GM18873 (cell line): ENCODE measurements around the gene SLC10A7.

Experiments
- ATAC-seq: cut with Tn5 transposase; IDR thresholded peaks from one replicate; pipeline ENCODE4 v1.9.1; 2021; ENCODE audit warnings: mild to moderate bottlenecking, moderate library complexity, moderate number of reproducible peaks; ENCODE audit not compliant: unreplicated experiment, low FRiP score

The SLC10A7 gene

DNA sequence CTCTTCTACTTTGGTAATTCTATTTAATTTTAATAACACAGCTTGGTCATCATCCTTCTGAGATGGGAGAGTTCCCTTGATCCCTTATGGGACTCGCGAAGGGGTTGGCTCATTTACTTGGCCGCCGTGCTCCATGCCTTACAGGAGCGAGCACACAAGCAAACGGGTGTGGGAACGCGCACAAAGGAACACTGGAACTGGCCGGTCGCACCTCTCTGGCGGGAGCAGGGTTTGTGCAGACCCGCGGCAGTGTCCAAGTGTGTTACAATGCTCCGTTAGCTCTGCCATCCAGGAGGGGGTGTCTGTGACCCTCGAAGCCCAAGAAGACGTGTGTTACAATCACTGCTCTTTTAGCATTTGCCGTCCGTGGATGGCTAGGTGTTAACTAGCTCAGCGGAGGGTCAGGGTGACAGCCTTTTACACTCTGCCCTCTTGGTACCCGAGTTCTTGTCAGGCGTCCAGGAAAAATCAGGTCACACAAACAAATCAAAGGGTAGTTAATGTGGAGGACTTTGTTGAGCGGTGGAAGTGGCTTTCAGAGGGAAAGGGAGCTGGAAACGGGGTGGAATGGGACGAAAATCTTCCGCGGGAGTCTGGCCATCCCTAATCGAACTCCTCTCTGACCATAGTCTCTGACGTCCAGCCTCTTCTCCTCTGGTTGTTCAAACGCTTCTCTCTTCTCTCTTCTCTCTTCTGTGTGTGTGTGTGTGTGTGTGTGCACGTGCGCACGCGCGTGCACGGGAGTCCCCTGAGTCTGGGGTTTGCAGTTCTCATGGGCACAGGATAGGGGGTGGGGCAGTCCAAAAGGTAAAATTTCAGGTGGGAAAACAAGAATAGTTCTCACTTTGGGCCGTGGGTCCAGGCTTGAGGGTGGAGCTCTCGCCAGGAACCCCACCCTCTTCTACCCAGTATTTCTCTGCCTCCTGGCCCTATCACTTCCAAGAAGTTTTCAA, 76.3 kb downstream of the SLC10A7 start:
- no peak for ATAC-seq

DNA sequence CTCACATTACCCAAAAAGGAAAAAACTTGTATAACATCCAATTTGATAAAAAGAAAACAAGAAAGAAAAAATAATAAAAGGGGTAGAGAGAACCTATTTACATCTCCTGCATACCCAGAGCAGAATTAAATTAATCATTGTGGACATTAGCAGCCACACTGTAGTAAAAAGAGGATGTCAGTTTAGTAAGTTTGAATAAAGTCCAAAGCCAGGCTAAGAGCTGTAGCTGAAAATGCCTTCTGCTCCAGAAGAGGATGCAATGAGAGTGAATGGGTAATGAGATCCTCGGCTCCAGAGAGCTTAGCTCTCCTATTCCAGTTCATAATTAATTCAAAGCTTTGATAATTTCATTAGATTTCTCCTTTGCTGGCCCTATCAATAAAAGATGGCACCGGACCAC, 78.2 kb downstream of the SLC10A7 start:
- no peak for ATAC-seq

- ATAC-seq = no peak
These were observed 78.9 kb downstream of the SLC10A7 start for GRCh38 chr4:146442801-146443200.

GRCh38 chr4:146439999-146440398, 81.7 kb downstream of the SLC10A7 start:
- ATAC-seq = no peak

DNA sequence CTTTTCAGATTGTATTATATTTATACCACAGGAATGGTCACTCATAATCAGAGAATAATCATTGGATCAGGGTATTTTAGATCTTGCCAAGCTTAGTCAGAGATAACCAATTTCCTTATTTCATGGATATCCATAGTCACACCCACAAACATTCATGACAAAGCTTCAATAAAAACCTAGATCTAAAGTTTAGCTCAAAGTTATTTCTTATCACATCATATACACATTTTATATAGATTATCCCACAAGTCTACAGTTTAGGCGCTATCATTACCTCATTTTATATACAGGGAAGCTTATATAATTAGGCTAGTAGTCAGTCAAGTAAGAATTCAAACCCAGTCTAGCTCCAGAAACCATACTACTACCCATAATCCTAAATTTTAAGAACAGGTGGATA, 82.3 kb downstream of the SLC10A7 start:
- no peak for ATAC-seq

DNA sequence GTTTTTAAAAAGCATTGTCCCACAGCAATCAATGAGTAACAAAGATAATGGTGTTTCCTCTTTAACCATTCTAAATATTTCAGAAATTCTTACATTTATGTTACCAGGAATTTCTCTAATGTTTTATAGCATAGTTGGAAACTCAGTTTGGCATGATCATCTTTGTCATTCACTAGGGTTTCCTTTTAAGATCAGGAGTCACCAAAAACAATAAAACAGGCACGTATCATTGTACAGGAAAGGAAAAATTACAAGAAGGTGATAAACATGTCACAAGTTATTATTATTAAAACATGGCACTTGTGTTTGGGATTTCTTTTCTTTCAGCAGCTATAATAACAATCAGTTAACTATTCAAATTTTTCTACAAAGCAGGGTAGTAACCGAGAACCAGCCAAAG, 84.0 kb downstream of the SLC10A7 start:
- ATAC-seq = no peak

GRCh38 chr4:146436423-146437162, 85.1 kb downstream of the SLC10A7 start:
- no peak for ATAC-seq

GRCh38 chr4:146435962-146436361, 85.8 kb downstream of the SLC10A7 start:
- no peak for ATAC-seq

- no peak for ATAC-seq
These were observed 89.7 kb downstream of the SLC10A7 start for GRCh38 chr4:146432065-146432464.

DNA sequence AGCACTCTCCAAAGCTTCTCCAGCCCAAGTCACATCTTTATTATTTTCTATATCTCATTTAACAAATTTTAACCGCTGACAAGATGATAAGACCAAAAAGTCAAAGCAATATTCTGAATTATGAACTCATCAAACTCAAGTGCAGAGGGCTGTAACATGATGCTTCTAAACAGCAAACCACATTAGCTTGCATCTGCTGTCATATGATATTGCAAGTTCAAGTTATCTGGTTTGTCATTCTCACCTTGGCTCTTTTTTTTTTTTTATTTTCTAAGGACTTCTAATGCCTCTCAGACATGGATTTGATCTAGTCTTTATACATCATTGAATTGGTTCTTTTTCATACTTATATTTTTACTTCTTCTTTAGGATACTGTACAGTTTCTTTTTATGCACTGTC, 93.4 kb downstream of the SLC10A7 start:
- no peak for ATAC-seq

GRCh38 chr4:146417822-146418221, 103.9 kb downstream of the SLC10A7 start:
- ATAC-seq = no peak

DNA sequence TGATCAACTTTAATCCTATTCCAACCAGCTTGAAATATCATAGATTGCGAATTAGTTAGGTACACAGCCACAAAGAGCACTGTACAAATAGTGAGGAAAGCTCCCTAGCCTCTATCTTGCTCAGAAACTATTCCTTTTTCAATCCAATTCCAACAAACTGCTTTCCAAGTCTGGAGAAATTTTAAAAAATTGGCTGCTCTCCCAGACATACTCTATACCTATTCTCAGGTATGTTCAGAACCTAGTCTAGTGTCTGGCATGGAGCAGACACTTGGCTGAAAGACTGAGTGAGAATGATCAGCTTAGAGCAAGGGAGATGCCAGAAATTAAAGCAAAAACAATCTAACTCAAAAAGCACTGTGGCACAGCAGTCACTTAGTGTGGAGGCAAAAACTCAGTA, 105.9 kb downstream of the SLC10A7 start:
- no peak for ATAC-seq

DNA sequence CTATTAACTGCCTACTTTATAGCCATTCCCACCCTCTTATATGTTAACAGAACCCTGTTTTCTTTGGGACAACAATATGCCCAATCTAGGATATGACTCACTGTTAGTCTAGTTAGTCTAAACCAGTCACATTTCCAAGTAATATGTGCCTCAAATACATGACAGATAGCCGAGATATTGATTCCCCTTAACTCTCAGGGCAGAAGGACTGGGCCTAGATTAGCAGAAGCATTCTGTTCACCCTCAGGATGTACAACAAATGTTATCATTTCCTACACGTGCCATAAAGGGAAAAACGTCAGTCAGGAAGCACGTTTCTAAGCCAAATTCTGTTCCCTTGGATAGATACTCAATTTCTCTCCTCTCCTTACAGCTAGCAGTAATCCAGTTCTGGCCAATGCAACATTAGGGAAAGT, 114.1 kb downstream of the SLC10A7 start:
- no peak for ATAC-seq

GRCh38 chr4:146407257-146407656, 114.5 kb downstream of the SLC10A7 start:
- no peak for ATAC-seq

GRCh38 chr4:146401274-146401673, 120.5 kb downstream of the SLC10A7 start:
- ATAC-seq = no peak

DNA sequence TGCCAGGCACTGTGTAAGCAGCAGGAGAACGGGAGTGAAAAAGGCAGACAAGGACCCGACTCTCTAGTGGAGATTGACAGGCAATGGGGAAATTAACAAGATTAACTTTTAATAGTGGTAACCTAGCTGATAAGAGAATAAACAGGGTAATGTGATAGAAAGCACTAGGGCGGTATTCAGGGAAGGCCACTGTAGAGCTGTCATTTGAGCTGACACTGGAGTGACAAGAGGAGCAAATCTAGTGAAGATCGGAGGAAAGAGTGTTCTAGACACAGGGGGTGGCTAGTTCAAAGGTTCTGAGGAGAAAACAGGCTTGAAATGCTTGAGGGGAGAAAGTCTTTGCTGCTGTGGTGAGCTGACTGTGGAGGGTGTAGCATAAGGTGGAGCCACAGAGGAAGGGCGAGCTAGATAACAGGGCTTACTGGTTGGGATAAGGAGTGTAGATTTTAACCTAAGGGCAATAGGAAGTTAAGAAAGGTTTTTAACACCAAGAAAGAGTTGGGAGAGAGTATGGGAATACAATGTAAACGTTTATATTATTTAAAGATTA, 122.8 kb downstream of the SLC10A7 start:
- no peak for ATAC-seq

DNA sequence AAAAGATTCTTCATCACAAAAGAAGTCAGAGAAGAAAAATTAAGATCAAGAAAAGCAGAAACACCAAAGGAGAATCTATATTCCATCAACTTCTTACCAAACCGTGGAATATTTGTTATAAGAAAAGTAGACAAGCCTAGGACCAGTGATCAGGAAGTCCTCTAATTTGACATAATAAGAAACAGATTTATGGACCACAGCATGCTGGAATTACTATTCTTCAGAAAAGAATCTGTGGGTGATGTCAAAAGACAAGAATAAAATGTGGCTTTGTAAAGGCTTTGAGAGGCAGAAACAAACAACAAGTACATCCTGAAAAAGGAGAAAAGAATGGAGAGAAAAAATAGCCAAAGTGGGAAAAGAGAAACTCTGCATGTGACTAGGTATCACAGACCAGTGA, 123.3 kb downstream of the SLC10A7 start:
- no peak for ATAC-seq

GRCh38 chr4:146389561-146389960, 132.2 kb downstream of the SLC10A7 start:
- ATAC-seq = no peak

DNA sequence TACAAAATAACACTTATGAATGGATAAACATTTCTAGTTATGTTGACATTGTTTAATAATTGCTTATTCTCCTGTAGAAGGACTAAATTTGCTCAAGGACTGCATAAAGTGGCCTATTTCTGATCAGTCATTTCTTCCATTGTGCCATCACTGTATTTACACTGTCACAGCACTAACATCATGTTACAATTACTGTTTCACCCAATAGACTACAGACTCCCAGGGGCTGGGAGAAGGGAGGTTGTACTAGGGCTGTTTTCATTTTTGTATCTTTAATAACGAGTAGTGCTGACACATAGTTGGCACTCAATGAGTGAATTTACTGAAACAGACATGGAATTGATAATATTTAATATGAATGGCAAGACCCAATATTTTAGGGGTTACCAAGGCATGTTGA, 139.5 kb downstream of the SLC10A7 start:
- ATAC-seq = no peak

DNA sequence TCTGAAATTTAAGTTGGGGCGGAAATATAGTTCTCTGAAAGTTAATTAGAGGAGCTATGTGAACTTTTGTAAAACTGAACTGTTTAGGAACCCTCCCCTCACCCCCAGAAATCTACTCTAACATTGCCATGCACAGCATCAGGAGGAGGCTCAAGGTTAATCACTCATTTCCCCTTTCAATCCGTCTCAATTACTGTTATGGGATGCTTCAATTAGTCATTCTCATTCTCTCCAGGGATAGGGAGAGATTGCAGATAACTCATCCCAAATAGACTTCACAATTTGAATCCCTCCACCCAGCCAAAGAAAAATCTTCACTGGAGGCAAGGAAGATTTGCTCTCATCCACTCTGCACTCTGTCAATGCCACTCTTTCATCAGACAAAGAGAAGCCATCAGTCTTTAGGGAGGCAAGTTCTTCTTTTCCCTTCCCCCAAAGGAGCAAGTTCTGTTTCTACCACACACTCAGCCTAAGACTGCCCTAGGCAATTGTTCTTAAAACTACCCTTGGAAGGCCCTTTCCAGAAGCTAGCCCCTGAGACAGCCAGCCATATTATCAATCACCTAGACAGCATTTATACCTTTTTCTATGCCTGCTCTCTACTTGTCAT, 140.4 kb downstream of the SLC10A7 start:
- no peak for ATAC-seq

GRCh38 chr4:146379744-146380143, 142.0 kb downstream of the SLC10A7 start:
- no peak for ATAC-seq
